Stimulated activated CD8-positive, alpha-beta memory T cell treated with anti-CD3 and anti-CD28 coated beads, Interleukin-7, amount 100 ng/mL, for 24 hours (primary cell): ENCODE results near the gene PRDM16.

Source experiments
- DNase-seq: peaks from one replicate; pipeline ENCODE4 v3.0.0-alpha.2; 2020; ENCODE audit warnings: low read depth

The PRDM16 gene

DNA sequence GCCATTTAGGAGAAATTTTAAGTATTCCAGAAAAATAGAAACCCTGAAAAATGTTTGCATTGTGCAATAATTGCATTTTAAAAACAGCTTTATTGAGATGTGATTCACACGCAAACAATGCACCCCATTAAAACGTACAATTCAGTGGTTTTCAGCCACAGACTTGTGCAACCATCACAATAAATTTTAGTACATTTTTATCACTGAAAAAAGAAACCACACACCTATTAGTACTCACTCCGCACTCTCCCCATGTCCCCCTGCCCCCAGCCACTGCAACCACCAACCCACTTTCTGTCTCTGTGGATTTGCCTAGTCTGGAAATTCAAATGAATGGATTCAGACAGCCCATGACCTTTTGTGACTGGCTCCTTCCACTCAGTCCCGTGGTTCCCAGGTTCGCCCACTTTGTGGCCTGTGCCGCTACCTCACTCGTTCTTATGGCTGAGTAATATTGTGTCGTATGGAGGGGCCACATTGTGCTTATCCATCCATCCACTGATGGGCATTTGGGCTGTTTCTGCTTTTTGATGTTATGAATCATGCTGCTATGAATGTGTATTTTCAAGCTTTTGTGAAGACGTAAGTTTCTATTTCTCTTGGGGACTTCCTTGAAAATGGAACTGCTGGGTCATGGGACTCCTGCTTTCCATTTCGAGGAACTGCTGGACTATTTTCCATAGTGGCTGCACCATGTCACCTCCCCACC, 237.7 kb downstream of the PRDM16 start:
- DNase-seq = no peak

DNA sequence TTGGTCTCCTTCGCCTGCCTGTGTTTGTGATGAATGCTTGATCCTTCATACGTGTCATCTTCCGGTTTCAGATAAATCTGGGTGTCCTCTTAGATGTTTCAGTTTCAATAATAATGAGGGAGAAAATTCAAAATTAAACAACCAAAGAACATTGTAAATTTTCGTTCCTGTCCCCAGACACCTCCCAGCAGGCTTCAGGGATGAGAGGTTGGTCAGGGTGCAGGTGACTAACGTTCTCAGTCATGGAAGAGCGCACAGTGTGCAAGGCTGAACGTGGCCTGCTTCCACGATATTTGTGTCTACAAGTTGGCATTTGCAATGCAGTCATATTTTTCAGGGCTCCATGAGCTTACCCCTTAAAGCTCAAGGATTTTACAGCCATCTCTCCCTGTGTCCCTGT, 238.4 kb downstream of the PRDM16 start:
- DNase-seq = no peak

DNA sequence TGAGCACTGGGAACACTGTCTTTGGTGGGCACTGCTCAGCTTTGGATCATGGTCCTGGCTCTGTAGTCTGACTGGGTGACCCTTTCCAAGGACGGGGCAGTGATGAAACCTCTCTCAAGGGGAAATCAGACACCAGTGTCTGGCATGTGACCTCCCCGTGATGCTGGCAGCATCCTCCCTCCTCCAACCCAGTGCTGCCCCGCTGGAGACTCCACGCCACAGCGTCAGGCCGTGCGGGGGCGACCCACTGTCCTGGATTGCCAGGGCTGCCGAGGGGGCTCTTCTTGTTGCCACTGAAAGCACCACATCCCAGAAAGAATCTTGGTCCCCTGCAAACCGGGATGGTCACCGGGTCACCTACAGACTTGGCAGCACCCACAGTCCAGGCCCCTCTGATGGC, 239.1 kb downstream of the PRDM16 start:
- DNase-seq = no peak

DNA sequence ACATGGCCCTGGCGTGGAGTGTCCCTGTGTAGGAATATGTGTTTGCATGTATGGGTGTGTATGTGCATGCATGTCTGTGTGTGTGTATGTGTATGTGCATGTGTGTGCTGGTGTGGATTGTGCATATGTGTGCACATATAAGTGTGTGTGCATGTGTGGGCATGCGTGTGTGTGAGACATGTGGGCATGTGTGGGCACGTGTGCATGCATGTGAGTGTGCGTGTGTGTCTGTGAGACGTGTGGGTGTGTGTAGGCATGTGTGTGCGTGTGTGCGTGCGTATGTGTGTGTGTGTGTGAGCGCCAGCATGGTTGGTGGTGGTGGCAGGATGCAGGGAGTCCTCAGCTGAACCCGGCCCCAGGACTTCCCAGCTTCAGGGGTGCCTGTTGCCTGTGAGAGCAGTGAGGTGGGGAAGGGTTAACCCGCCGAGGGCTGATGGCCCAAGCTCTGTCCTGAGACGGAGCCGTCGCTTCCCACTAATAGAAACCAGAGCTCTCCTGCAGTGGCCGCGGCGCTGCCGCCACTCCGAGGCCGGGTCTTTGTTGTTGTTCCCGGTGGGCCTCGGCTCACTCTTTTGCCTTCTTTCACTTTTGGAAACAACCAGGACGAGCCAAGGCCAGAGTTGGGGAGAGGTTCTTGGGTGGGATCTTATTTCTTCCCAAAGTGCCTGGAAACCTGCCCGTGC, 241.9 kb downstream of the PRDM16 start:
- no peak for DNase-seq

DNA sequence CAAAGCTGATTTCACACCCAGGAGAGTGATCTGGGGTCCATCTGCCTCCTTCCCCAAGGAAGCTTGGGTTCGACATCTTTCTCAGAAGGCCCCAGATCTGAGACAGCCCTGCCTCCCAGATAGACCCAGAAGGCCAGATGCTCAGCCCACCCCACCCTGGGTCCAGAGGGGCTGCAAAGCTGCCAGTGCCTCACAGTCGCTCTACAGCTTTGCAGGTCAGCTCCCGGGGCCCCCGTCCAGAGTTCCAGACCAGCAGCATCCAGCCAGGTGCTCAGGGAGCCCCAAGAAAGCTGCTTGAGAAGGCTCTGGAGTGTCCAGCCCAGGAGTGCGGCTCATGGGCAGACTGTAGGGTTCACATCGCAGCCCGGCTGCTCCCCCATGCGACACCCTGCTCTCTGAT, 242.7 kb downstream of the PRDM16 start:
- DNase-seq = no peak

DNA sequence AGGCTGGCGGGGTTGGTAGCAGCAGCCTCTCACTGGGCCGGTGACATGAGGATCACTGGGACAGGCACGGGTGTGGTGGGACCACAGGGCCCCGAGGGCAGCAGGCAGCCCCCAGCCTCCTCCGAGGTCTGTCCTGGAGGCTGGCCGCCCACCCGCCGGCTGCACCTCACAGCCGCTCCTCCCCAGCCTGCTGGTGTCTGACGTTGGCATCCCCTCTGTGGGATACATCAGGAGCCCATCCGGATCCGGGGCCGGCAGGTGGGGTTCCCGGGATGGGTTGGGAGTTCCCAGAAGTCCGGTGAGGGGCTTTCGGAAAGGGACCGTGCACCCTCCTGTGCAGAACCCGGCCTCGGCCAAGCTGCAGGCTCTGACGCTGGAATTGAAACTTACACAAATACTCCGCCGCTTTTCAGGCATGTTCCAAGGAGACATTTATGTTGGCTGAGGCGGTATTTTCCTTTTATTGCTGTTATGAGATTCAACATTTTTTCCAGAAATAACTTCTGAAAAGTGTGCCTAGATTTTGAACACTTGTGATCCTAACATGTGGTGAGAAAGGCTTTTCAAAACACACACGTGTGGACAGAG, 243.4 kb downstream of the PRDM16 start:
- DNase-seq = no peak

DNA sequence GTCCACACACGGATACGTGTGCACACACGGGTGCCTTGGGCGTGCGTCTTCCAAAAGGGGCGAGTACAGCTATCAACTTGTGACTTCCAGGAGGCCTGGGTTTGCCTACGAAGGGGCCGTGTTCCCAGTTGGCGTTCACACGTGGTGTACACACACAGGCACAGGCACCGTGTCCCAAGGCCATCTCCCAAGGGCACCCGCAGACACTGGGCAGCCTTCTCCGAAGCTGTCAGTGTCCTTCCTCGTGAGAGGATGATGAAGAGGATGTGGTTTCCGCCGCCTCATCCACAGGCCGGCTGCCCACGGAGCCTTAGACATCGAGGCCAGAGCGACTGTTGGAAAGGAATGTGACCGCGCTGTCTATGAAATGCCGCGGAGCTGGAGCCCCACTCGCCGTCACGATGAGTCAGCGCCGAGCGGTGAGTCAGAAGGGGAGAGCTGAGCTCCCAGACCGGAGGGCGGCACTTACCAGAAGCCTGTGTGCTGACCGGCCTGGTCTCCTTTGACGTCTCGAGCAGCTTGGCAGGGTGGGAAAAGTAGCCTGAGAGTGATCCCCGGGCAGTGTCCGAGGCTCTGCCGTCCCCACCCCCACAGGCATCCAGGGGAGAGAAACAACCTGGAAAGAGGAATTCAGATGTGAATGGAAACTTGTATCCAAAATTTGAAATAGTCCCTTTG, 244.0 kb downstream of the PRDM16 start:
- DNase-seq = peak; percentile 24

DNA sequence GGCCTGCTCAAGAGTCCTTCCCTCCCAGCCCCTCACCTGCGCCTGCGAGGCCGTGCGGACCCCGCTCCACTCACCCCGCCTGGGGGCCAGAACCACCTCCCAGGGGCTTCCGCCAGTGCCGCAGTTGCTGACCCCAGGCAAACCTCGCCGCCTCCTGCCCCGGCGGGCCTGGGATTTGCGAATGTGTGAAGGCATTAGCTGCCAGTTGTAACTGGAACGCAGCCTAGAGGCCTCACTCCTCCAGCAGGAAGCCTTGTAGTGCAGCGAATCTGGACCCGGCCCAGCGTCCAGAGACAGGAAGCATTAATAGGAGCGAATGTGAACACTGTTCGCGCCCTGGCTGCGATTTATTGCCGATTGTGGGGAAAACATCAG, 244.6 kb downstream of the PRDM16 start:
- DNase-seq = no peak

DNA sequence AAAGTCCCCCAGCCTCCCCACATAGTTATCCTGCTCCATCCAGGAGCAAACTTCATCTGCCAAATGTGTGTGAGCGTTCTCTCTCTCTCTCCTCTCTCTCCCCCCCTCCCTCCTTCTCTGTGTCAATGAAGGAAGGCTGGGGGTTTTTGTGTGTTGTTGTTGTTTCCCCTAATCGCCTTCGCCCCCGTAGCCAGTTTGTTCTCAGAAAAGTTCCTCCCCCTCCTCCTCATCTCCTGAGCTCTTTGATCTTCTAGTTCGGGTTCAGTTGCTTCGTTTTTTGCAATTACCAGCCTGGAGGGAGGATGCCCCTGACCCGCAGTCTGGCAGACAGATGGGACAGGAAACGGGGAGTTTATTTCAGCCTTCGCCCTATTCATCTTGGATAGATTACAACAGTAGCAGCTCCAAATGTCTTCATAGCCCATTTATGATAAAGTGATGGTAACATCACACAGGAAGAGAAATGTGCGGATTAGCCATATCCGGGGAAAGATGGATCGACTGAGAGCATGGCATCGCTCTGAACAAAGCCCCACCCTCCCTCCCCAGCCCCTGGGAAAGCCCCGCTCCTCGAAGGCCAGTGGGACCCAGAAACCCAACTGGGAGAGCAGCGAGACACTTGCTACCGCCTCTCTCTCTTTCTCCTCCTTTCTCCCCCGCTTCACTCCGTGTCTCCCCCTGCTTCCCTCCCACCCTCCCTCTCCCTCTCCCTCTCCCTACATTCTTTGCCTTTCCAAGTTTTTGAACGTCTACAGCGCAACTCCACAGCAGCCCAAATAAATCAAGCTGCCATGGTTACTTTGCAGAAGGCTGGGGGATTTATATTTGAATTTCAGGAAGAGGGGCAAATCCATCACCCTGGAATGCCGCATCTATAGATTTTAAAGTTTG, 245.7 kb downstream of the PRDM16 start:
- no peak for DNase-seq

DNA sequence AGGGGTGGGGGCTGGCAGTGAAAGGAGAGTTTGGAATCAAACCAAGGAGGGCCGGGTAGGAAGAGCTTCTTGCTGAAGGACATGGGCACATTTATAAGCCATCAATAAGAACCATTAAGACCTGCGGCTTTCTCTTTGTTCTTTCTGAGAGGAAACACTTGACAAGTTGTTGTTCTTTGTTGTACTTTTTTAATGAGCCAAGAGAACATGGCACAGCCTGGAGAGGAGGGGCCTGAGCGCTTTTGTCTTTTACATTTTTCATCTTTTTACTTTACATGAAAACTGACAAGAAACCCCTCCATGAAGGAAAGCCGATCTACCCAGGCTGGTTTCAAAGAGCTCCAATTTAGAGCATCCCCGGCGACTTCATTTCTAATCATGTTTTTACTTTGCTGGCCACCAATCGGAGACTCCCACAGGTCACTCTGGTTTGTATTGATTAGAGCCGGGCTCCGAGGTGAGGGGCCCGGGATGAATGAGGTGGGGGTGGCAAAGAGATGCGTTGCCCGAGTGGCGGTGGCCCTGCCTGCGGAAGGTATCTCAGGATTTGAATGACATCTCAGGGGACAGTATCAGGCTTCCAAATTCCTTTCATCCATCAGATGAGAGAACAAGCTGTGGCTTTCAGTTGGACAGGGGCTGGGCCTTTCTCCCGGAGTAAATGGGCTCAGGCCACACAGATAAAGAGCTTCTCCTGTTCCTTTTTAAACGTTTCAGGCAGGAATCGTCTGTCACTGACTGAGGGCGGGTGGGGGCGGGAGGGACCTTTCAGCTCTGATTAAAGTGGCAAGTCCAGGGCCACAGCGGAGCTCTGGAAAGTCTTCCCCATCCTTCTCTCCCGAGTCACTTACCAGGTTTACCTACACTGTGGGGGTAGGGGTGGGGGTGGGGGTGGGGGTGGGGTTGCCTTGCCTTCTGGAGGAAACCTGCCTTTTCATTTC, 246.7 kb downstream of the PRDM16 start:
- DNase-seq = no peak

DNA sequence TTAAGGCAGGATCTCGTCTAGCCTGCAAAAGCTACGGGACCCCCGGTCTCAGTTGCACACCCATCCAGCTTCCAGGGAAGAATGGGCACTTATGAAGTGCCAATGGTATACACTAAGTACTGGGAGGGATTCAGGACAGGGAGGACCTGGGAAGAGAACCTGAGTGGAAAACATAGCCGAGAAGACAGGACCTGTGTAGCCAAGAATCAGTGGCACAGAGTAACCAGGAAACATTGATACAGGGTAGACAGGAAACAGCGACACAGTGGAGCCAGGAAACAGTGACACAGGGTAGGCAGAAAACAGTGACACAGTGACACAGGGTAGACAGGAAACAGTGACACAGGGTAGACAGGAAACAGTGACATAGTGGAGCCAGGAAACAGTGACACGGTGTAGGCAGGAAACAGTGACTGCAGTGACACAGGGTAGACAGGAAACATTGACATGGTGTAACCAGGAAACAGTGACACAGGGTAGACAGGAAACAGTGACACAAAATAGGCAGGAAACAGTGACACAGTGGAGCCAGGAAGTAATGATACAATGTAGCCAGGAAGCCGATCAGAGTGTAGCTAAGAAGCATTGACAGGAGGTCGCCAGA, 247.4 kb downstream of the PRDM16 start:
- no peak for DNase-seq

DNA sequence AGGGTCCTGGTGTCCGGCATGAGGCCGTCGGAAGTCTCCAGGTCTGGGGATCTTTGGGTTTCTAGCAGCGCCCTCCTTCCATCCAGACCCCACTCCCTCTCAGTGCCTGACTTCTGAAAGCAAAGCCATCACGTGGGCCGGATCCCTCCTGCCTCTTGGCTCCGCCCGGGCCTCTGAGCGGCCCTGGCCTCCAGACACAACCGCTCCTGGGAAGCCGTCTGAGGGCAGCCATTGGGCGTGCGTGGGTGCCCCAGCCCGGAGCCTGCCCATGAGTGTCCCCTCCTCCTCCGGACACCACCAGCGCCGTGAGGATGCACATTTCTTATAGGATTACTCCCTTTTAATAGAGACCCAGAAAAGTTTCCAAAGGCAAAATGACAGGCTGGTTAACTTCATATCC, 248.5 kb downstream of the PRDM16 start:
- no peak for DNase-seq

DNA sequence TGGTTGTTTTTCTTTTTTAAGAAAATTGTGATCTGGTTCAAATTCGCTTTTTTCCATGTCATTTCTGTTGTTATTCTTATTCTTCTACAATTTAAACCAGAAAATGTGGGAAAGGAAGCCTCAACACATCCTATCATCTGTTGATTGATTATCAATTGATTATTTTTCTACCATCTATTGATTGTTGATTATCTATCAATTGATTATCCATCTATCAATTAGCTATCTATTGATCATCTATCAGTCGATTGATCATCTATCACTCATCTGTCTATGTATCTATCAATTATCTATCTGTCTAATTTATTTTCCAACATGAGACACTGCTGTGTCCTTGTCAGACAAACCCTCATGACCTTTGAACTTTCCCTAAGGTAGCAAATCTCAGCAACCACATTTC, 249.3 kb downstream of the PRDM16 start:
- no peak for DNase-seq

DNA sequence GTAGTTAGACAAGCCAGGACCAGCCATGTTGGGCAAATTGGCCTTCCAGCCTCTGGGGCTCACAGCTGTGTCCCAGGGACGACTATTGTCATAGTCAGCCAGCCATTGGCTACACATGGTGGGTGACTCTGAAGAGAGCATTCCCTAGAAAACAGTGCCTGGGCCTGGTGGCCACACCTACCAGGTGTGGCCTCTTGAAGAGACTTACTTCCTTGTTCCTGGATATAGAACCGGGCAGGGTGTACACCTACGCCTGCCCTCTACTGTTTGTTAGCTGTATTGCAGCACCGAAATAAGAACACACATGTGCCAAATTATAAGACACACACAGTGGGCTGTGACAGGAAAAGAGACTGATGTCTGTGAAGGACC, 250.9 kb downstream of the PRDM16 start:
- DNase-seq = no peak

DNA sequence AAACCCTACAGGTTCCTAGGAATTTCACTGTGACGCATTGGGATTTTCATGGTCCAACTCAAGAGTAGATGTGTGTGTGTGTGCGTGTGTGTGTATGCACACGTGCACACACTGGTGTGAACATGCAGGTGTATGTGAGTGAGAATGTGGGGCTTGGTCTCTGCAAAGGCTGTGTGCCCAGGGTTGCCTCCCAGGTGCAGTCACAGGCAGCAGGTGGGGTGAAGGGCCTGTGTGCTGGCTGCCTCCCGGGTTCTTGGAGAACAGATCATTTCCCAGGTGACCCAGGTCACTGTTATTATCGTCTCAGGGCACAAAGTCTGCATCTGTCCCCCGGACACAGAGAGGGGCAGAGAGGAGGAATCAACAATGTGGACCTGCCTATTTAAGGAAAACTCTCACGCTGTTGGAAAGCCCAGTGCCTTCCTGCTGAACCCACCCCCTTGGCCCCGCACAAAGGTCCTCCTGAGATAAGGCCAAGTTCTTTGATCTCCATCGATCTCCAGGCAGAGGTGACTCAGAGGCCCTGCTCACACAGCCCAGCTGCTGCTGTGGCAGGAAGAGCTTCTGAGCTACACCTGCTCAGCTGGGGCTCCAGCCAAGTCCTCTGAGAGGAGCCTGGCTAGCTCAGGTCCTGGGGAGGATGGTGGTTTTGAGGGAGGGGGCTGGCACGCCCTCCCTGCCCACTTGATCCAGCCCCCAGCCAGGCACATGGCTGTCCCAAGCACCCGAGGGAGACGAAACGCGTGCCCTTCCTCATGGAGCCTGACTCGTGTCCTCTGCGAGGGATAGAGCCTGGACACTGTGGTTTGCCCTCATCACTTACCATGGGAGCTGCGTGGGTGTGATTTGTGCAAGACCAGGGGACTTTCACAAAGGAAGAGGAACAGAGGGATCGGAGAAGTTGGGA, 251.5 kb downstream of the PRDM16 start:
- DNase-seq = no peak

DNA sequence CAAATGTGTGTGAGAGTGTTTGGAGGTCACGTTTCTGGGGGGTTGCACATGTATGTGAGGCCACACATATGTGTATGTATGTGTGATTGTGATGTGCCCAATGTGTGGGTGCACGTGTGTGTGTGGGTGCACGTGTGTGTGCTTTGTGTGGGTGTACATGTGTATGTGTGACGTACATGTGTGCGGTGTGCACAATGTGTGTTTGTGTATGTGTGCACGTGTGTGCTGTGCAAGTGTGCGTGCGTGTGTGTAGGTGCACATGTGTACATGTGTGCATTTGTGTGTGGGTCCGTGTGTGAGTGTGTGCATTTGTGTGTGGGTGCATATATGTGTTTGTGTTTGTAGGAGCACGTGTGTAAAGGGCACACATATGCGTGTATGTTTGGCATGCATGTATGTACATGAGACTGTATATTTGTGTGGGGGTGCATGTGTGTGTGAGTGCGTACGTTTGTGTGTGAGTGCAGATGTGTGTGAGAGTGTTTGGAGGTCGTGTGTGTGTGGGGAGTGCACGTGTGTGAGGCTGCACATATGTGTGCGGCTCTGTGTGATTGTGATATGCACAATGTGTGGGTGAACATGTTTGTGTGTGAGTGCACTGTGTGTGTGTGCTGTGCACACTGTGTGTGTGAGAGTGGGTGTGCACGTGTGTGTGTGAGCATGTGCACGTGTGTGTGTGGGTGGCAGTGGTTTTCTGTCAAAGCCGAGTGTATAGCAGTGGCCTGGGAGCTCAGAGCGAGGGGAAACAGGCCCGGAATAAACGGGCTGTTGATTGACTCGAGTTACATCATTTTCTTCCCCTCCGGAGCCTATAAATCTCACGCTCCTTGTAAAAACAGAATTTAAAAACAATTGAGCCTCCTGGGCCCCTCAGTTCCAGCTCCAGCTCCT, 252.8 kb downstream of the PRDM16 start:
- DNase-seq = no peak

DNA sequence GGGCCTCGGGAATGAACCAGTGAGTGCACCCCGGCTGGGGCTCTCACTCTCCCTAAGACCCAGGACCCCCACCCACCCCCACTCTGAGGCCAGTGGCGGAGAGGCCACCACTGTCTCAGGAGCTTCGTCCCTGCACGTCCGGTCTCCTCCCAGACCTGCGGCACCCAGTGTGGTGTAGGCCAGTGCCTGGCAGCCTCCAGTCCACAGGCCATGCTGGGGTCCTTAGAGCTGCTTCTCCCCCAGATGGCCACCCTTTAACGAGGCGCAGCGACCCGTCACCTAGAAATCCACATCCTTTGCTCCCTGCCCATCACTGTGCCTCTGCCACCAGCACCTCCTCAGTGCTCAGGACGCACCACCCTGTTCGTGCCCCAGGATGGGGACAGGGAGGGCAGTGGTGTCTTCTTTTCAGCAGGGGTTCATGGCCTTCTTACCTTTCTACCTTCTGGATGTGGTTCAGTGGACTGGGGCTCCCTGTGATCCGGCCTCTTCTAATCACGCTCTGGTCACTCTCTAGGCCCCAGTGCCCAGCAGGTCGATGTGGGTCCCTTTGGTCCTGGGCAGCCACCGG, 253.5 kb downstream of the PRDM16 start:
- DNase-seq = no peak
